GM21825 (cell line): Measurements from ENCODE around the gene NDFIP2.
"Not testable (repeated sequence)": the region's sequence is repeated elsewhere in the genome, so short reads cannot be mapped to it uniquely, and the experiment has no call there.

Source experiments
- ATAC-seq: cut with Tn5 transposase; IDR thresholded peaks from one replicate; pipeline ENCODE4 v1.9.1; 2021; ENCODE audit warnings: mild to moderate bottlenecking, moderate library complexity; ENCODE audit not compliant: unreplicated experiment

The NDFIP2 gene

DNA sequence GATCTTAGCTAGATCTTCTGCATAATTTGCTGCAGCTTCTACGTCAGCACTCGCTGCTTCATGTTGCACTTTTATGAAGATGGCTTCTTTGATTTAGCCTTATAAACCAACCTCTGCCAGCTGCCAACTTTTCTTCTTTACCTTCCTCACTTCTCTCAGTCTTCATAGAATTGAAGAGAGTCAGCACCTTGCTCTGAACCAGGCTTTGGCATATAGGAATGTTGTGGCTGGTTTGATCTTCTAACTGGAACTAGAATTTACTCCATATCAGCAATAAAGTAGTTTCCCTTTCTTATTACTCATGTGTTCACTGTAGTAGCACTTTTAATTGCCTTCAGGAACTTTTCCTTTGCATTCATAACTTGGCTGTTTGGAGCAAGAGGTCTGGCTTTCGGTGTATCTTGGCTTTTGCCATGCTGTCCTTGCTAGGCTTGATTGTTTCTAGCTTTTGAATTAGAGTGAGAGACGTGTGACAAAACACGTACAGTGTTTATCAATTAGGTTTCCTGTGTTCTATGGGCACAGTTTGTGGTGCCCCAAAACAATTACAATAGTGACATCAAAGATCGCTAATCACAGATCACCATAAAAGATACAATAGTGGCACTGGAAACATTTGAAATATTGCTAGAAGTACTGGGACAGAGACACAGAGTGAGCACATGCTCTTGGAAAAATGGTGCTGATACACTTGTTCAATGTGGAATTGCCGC is 50.7 kb downstream of the NDFIP2 start:
- ATAC-seq = no peak

DNA sequence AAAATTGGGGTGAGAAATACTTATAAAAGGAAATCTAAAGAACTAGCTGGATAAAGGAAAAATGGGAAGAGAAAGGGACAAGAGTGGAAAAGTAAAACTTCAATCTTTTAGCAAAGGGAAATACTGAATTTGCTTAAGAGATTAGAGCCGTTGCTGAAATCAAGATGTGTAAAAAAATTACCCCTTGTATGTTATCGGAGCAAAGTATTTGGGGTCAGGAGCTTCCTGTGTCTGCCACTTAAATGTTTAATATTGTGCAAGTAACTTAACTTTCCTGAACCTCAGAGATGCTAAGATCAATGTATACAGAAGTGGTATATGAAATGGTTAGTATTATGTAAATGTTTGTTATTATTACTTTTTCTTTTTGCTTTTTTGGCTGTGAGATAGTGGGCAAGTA is 51.6 kb downstream of the NDFIP2 start:
- no peak for ATAC-seq

DNA sequence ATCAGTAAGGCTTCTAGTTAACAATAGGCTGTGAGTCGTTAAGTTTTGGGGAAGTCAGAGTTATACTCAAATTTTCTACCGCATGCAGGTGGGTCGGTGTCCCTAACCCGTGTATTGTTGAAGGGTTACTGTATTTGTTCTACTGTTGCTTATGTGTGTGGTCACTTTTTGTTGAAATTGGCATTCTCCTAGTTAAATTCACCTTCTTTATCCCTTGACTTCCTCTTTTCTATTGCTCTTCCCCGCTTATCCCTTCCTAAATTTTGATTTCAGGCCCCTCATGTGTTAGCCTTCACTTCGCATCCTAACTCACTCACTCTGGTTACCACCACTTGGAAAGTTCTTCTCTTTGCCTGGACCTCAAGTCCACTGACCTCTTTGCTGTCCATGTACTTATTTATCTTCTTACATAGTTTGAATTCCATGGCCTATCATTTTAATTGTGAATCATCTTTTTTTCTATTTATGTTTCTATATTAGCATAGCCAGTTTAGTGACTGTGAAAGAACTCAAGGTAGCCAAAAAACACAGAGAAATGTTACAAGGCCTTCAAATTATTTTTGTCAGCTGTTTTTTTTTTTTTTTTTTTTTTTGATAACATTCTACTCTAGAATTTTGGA is 52.9 kb downstream of the NDFIP2 start:
- no peak for ATAC-seq

DNA sequence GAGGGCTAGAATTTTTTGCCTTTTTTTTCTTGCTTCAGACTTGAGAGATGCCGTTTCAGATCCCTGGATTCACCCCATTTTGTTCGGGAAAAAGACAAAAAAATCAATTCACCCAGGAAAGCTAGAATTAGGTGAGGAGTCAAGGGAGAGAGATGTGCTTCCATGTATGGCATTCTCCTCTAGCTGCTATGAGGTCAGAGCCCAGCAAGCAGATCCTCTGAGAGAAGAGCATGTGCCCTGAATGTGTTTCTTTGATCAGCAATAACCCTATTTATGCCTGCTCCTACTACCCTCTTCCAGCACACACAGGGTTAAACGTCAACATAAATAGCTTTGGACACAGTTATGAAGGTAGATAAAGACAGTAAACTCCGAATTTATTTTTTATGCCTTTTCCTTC is 53.6 kb downstream of the NDFIP2 start:
- no peak for ATAC-seq

DNA sequence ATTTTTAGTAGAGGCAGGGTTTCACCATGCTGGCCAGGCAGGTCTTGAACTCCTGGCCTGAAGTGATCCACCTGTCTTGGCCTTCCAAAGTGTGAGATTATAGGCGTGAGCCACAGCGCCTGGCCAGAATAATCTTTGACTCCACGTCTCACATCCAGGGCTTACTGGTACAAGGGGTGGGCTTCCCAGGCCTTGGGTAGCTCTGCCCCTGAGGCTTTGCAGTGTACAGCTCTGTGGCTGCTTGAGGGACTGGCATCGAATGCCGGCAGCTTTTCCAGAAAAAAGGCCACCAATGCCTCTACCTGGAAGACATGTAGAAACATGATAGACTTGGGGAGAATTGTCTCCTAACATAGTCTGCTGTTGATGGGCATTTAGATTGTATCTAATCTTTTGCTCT is 57.8 kb downstream of the NDFIP2 start:
- no peak for ATAC-seq

DNA sequence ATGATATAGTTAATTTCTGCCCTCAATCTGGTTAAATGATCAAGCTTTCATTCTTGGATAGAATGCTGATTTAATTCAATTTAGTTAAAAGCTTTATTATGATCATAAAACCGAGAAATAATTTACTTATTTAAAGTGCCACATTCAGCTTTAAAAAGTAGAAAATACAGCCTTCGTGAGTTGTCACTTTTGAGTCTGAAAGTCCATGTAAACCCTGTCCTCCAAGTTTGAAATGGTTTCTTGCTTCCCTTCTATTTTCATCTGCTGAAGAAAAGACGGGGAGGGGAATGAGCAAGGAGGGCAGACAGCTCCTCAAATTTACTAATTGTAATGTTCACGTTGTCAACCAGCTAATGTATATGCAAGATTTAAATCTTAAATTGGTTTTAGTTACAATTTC is 59.5 kb downstream of the NDFIP2 start:
- ATAC-seq = no peak

DNA sequence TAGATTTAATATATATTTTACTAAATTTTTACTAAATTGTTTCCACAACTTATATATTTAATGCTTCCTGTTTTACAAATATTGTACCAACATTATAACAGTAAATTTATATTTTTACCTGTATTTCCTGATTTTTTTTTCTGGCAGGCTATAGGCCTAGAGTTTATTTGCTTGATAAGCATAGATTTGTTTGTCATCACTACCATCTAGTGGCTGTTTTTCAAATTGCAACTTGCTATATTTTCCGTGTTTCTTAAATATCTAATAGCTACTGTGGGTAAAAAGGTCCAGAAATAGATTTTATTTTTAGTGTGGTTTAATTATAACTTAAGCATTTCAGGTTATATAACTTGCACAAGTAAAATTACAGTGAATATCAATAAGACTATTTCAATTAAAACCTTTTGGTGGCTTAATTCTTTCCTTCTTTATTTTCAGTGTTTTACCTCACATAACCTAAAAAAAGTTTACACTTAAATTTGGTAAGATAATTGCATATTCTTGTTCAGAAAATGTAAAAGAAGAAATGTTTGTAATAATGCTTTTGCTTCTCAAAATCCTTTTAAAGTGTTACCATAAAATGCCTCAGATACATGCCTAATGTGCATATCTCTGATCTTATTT is 60.6 kb downstream of the NDFIP2 start:
- peak; percentile 67 for ATAC-seq

DNA sequence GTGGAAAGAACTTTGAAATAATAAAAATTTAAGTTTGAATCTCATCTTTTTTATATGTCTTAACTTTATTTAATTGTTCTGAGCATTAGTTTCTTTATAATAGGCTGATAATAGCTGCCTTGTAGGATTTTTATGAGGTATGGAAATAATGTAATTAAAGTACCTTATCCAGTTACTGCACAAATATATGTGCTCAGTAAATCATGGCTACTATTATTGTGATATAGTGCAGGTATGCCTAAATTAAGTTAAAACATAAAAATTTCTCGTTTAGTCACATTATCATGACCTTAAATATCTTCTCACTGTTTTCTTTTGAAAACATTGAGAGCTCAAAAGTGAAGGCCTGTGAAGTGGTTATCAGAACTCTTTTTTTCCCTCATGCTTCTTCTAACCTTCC is 62.9 kb downstream of the NDFIP2 start:
- no peak for ATAC-seq

DNA sequence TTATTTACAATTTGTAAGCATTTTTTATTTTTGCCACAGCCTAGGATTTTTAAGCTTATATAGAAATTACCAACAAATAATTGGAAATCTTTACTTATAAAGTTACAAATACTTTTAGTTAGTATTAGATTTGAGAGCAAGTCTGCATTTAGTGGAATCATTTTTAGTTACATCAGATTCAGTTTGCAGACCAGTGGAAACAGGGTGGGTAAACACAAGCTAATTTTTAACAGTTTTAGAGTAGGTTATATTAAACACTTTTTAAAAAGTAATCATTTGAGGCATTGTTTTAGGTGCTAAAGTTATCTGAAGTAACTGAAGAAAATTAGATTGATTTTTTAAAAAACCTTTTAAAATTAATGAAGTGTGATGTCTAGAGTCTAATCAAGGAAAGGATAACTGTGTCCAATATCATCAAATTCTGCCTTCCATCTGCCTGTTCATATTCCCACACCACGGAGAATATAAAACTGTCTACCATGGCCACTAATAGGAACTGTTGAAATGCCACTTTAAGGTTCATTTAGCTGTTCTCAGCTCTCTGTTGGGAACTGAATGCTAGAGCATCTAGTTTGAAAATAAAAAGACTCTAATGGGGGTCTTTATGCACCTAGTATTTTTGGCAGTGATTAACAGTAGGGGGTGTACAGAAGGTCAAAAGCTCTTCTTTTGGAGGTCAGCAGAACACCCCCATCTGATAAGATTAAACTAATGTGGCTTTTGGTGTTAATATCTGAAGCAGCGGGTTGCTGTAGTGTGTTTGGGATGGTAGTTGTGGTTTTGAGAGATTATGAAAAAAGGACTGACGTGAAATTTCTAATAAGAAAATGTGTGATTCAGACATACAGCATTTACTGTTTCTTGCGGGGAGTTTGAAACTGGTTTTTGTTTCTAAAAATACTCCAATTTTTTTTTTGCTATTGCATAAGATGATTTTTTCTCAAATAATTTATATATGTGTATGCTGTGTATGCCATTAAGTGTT is 66.5 kb downstream of the NDFIP2 start:
- ATAC-seq = no peak

DNA sequence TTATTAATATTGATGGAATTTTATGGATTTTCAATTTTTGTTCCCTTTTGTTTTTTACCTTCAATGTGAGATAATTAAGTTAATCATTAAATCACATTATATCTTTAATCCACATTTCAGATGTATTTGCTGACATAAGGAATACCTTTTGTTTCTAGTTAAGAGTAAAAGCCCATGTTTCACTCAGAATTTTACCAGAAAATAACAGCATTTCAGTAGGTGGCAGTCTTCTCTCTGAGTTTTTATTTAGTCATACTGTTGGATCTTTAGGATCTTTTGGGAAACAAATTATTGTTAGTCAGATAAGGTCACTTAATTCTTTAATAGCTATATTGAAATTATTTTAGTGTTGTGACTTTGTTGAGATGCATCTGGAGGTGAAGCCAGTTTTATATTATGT is 67.9 kb downstream of the NDFIP2 start:
- no peak for ATAC-seq

DNA sequence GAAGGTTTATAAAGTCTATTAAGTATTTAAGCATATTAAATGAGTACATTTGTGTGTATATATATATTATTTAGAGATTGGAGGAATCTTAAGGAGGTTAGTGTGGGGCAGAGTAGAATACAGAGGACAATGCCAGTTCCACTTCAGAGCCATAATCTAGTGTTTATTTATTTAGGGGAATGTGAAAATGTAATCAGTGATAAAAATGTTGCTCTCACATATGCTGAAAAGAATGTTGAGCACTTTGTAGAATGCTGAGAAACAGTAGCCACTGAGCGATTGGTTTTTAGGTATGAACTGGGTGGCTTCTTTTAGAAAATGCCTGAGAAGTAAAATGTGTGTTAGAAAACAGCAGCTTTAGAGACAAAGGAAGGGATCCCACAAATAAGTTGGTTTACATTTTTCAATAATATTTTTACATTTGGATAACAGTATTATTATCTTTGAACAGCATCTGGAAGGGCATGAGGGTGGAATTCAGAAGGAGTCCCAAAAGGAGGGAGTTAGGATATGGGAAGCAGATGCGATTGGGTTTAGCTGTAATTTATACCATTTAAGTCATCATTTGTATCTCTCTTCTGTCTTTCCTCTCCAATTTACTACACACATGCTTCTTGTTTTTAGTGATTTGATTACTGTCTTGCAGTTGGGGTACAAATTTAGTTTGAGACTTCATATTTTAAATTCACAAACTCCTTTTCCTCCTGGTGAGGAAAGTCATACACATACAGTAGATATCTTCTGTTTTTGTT is 68.6 kb downstream of the NDFIP2 start:
- ATAC-seq = no peak

DNA sequence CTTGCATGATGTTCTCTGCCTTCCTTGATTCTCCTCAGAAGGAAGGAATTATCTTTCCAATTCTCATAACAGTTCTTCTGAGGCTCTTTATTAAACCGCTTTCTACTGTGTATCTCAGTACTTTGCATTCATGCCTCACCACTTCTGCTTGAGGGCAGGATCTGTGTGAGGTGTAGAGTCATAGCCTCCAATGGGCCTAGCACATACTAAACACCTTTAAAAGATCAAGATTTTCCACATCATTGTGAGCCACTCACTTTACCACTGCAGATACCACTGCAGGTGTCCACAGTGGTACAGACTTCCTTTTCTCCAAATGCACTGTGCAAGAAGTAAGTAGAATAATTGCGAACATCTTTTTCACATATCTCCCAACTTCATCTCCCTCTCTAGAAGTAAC is 76.7 kb downstream of the NDFIP2 start:
- ATAC-seq = no peak

DNA sequence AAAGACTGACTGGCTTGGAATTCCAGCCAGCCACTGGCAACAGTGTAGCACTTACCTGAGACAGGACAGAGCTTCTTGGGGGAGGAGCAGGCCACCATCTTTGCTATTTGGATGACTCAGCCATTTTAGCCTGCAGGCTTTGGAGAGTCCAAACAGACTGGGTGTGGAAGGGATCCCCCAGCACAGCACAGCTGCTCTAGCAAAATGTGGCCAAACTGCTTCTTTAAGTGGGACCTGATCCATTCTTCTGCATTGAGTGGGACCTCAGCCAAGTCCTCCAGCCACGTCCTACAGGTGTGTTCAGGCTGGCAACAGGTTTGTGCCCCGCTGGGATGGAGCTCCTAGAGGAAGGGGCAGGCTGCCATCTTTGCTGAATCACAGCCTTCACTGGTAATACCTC is 80.0 kb downstream of the NDFIP2 start:
- no peak for ATAC-seq

DNA sequence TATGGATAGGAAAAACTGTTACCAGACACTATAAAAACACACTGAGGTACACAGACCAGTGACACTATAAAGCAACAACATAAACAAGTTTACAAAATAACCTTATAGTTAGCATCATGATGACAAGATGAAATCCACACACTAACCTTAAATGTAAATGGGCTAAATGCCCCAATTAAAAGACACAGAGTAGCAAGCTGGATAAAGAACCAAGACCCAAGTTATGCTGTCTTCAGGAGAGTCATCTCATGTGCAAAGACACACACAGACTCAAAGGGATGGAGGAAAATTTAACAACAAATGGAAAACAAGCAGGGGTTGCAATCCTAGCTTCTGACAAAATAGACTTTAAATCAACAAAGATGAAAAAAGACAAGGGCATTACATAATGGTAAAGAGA is 81.6 kb downstream of the NDFIP2 start:
- ATAC-seq = no peak

DNA sequence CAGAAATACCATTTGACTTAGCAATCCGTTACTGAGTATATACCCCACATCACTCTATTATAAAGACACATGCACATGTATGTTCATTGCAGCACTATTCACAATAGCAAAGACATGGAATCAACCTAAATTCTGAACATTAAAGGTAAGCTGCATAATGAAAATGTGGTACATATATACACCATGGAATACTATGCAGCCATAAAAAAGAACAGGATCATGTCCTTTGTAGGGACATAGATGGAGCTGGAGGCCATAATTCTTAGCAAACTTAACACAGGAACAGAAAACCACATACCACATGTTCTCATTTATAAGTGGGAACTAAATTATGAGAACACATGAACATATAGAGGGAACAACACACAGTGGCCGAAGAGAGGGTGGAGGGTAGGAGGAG is 85.2 kb downstream of the NDFIP2 start:
- no peak for ATAC-seq

DNA sequence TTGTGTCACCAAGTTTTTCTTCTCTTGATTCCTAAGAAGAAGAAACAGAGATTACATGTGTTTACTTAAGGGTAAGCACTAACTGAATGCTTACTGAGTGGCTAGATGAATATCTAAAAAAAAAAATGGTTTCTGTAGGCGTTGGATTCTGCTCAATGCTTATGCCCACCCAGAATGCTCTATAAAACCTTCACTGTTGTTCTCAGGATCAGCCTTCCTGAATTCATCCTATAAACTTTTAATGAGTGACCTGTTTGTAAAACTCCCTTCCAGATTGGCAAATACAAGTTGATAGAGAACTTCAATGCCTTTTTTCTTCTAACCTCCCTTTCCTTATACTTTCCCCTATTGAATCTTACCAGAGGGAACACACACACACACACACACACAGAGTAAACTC is 90.2 kb downstream of the NDFIP2 start:
- ATAC-seq = no peak

DNA sequence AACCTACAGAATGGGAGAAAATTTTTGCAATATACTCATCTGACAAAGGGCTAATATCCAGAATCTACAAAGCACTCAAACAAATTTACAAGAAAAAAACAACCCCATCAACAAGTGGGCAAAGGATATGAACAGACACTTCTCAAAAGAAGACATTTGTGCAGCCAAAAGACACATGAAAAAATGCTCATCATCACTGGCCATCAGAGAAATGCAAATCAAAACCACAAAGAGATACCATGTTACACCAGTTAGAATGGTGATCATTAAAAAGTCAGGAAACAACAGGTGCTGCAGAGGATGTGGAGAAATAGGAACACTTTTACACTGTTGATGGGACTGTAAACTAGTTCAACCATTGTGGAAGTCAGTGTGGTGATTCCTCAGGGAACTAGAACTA is 92.9 kb downstream of the NDFIP2 start:
- not testable (repeated sequence) for ATAC-seq

DNA sequence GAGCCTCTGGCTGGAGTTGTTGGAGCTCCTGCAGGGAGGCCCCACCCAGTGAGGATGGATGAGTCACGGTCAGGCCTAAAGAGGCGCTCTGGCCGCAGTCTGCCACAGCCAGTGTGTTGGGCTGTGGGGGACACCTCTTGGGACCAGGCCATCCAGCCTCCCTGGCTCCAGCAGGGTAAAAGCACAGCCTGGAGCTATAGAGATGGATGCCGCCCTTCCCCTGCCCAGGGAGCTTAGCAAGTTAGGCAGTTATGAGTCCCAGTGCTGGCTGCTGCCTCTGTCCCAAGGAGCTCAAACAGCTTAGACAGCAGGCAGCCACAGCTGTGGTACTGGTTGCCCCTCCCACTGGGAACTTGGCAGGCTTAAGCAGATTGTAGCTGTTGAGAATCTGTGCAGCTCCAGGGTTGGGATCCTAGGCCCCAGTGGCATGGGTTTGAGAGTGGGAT is 100.9 kb downstream of the NDFIP2 start:
- no peak for ATAC-seq

DNA sequence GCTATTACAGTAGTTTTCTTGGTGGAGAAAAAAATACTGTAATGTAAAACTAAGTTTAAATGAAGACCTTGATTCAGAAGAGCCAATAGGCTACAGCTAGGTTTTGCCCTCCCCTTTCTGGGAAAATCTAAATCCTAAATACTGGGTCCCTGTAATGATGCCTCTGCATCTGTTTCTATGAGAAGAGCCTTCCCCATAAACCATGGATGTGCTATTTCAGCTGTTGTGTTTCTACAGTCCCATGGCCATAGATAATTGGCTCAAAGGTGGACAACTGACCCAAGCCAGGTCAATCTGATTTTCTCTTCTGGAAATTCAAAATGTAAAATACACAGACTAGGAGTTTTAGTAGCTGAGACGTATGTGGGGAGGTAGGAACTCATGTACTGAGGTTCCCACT is 101.9 kb downstream of the NDFIP2 start:
- ATAC-seq = no peak

DNA sequence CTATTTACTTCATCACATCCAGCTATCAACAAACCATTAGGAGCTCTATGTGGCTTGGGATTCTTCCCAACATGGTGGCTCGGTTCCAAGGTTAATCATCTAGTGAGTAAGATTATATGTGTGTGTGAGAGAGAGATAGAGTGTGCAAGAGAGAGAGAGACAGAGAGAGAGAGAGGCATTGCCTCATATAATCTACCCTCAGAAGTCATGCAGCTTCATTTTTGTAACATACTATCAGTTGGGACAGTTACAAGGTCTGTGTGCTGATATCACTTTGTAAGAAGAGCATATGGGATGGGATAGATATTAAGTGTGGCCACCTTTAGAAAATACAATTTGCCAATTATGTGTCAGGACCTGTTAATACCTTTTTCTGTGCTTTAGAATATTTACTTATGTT is 104.1 kb downstream of the NDFIP2 start:
- ATAC-seq = no peak
